Measurements from ENCODE around the gene GON4L. TPM values are rescaled to one million over a fixed set of nuclear protein-coding genes. Genes with fewer than 3 reads are reported as not detected.

The GON4L gene
- total RNA-seq, 1 experiment from 2014 or later, result 43.7 TPM

GRCh38 chr1:155900161-155900560, 43.1 kb upstream of the GON4L start:
- H3K4me3 Mint-ChIP-seq (ENCODE audit: unreplicated experiment), result no peak overlapping the region
- no peaks in the 10 kb centered on the region for H3K27me3 Mint-ChIP-seq (ENCODE audit: insufficient read depth, unreplicated experiment)
- Histone ChIP-seq H3K9me3 (no peaks in the 10 kb centered on the region), H3K4me3 (ENCODE audit: low read depth, low read length) (no peak overlapping the region), H3K4me1 (no peaks in the 10 kb centered on the region), H3K27me3 (replicated peaks; ENCODE audit: control insufficient read depth, insufficient read depth, low read length) (no peaks in the 10 kb centered on the region), H3K36me3 (ENCODE audit: control insufficient read depth, insufficient read depth, low read length) (peaks cover 5% of the 10 kb centered on the region)
- H3K4me1 Mint-ChIP-seq (ENCODE audit: low read depth, unreplicated experiment), result no peaks in the 10 kb centered on the region
- no peak for TF ChIP-seq CTCF (IDR thresholded peaks at IDR 0.05; ENCODE audit: insufficient read depth in 1 of 2, low read depth in 1 of 2, low read length in 1 of 2, severe bottlenecking in 1 of 2, unreplicated experiment in 1 of 2)
- no peak overlapping the region for H3K27ac Mint-ChIP-seq (ENCODE audit: unreplicated experiment)
- no TSS peak for BruUV-seq (replicated peaks)
- ChIA-PET CTCF (no interaction called here), POLR2A (no interaction called here)
- DNase-seq, result no peak
- H3K36me3 Mint-ChIP-seq (ENCODE audit: insufficient read depth, unreplicated experiment), result peaks cover 65% of the 10 kb centered on the region
- no peaks in the 10 kb centered on the region for H3K9me3 Mint-ChIP-seq (ENCODE audit: unreplicated experiment)
- intact Hi-C loops (cut with micrococcal nuclease; ENCODE audit: unreplicated experiment), result no loop called here

GRCh38 chr1:155899683-155900082, 42.7 kb upstream of the GON4L start:
- Mint-ChIP-seq H3K27me3 (ENCODE audit: insufficient read depth, unreplicated experiment) (no peaks in the 10 kb centered on the region), H3K27ac (ENCODE audit: unreplicated experiment) (no peak overlapping the region), H3K36me3 (ENCODE audit: insufficient read depth, unreplicated experiment) (peaks cover 63% of the 10 kb centered on the region), H3K9me3 (ENCODE audit: unreplicated experiment) (no peaks in the 10 kb centered on the region), H3K4me3 (ENCODE audit: unreplicated experiment) (no peak overlapping the region), H3K4me1 (ENCODE audit: low read depth, unreplicated experiment) (no peaks in the 10 kb centered on the region)
- Histone ChIP-seq H3K9me3 (no peaks in the 10 kb centered on the region), H3K27me3 (replicated peaks; ENCODE audit: control insufficient read depth, insufficient read depth, low read length) (no peaks in the 10 kb centered on the region), H3K36me3 (ENCODE audit: control insufficient read depth, insufficient read depth, low read length) (peaks cover 2% of the 10 kb centered on the region; the same call in 1 of the 2 replicates), H3K4me1 (no peaks in the 10 kb centered on the region), H3K4me3 (ENCODE audit: low read depth, low read length) (no peak overlapping the region)
- TF ChIP-seq CTCF (IDR thresholded peaks at IDR 0.05; ENCODE audit: insufficient read depth in 1 of 2, low read depth in 1 of 2, low read length in 1 of 2, severe bottlenecking in 1 of 2, unreplicated experiment in 1 of 2), result no peak
- no peak for DNase-seq
- CTCF ChIA-PET, result no interaction called here
- intact Hi-C loops (cut with micrococcal nuclease; ENCODE audit: unreplicated experiment), result no loop called here
- BruUV-seq (replicated peaks), result TSS peak; percentile 14
- POLR2A ChIA-PET, result no interaction called here

GRCh38 chr1:155898888-155899287, 41.9 kb upstream of the GON4L start:
- CTCF ChIA-PET, result no interaction called here
- no peak overlapping the region for H3K4me3 ChIP-seq (ENCODE audit: low read depth, low read length)
- 0 out of 2 replicates have a peak, but pooled peaks cover under 1% of the 10 kb centered on the region for H3K4me1 ChIP-seq
- no peaks in the 10 kb centered on the region for H3K9me3 ChIP-seq
- Mint-ChIP-seq H3K9me3 (ENCODE audit: unreplicated experiment) (no peaks in the 10 kb centered on the region), H3K27me3 (ENCODE audit: insufficient read depth, unreplicated experiment) (no peaks in the 10 kb centered on the region), H3K4me3 (ENCODE audit: unreplicated experiment) (no peak overlapping the region), H3K36me3 (ENCODE audit: insufficient read depth, unreplicated experiment) (peaks cover 55% of the 10 kb centered on the region), H3K27ac (ENCODE audit: unreplicated experiment) (no peak overlapping the region), H3K4me1 (ENCODE audit: low read depth, unreplicated experiment) (no peaks in the 10 kb centered on the region)
- intact Hi-C loops (cut with micrococcal nuclease; ENCODE audit: unreplicated experiment), result no loop called here
- H3K36me3 ChIP-seq (ENCODE audit: control insufficient read depth, insufficient read depth, low read length), result peaks cover 2% of the 10 kb centered on the region; the same call in 1 of the 2 replicates
- no peak for DNase-seq
- POLR2A ChIA-PET, result no interaction called here
- BruUV-seq (replicated peaks), result no TSS peak
- H3K27me3 ChIP-seq (replicated peaks; ENCODE audit: control insufficient read depth, insufficient read depth, low read length), result no peaks in the 10 kb centered on the region
- no peak for TF ChIP-seq CTCF (IDR thresholded peaks at IDR 0.05; ENCODE audit: insufficient read depth in 1 of 2, low read depth in 1 of 2, low read length in 1 of 2, severe bottlenecking in 1 of 2, unreplicated experiment in 1 of 2)

Measured in Caco-2 (cell line).